B cell (primary cell): ENCODE results near the gene LGI4. TPM values are rescaled to one million over a fixed set of nuclear protein-coding genes. Genes with fewer than 3 reads are reported as not detected.

Experiments
- ATAC-seq: fragments of 200-7000 bp; cut with Tn5 transposase; one replicate; pipeline ENCODE4 v1.10.0; 2021; ENCODE audit warnings: low read depth, mild to moderate bottlenecking, moderate number of reproducible peaks, moderate library complexity
- CTCF ChIA-PET: fragments of 350-600 bp; sonication (Branson Sonifier 250); formaldehyde crosslinking; loops from one replicate; lab custom pipeline; 2021; ENCODE audit warnings: antibody characterized with exemption, inconsistent platforms; lab: Charles Lee
- POLR2A ChIA-PET: fragments of 350-600 bp; sonication (Branson Sonifier 250); formaldehyde crosslinking; loops from one replicate; lab custom pipeline; 2021; ENCODE audit warnings: antibody characterized with exemption; lab: Charles Lee
- DNase-seq: peaks from one replicate; pipeline ENCODE4 v3.0.0; 2013
- H2AFZ ChIP-seq: 2 replicates; pipeline ENCODE4 v1.6.1; 2012; ENCODE audit warnings: mild to moderate bottlenecking, low read depth, low read length; ENCODE audit not compliant: insufficient read depth, poor library complexity, severe bottlenecking
- H3K27ac ChIP-seq, 2 donors: 1 replicate in 1 of 2; 2 replicates in 1 of 2; pipeline ENCODE4 v1.5.1; 2012 to 2013; ENCODE audit warnings: low read length in 2 of 2, mild to moderate bottlenecking in 2 of 2, moderate library complexity in 1 of 2
- H3K27me3 ChIP-seq, 4 experiments: fragments of 200-600 bp in 1 of 4; sonication (generic) in 1 of 4; replicated peaks in 1 of 4; 1 replicate in 2 of 4; 2 replicates in 2 of 4; pipeline versions ENCODE4 v1.6.1 to v1.7.0; 2013 to 2016; ENCODE audit warnings: low read length in 3 of 4, mild to moderate bottlenecking in 2 of 4, mixed read lengths in 1 of 4, moderate library complexity in 1 of 4; ENCODE audit not compliant: insufficient read depth in 4 of 4, control insufficient read depth in 3 of 4; ENCODE audit errors: control extremely low read depth in 1 of 4
- H3K36me3 ChIP-seq, 2 experiments: replicated peaks in 1 of 2; 1 replicate in 1 of 2; 2 replicates in 1 of 2; pipeline versions ENCODE4 v1.6.1 to v1.7.1; 2013; ENCODE audit warnings: low read length in 1 of 2; ENCODE audit not compliant: insufficient read depth in 2 of 2, control insufficient read depth in 1 of 2; ENCODE audit errors: control extremely low read depth in 1 of 2, extremely low read depth in 1 of 2
- H3K4me1 ChIP-seq, 2 donors: fragments of 200-600 bp in 1 of 2; sonication (generic) in 1 of 2; 1 replicate in 1 of 2; 2 replicates in 1 of 2; pipeline versions ENCODE4 v1.5.1 to v1.6.1; 2013 to 2017; ENCODE audit warnings: low read length in 2 of 2; ENCODE audit not compliant: control insufficient read depth in 2 of 2, insufficient read depth in 2 of 2
- H3K4me2 ChIP-seq: replicated peaks from 2 replicates; pipeline ENCODE3; 2012; ENCODE audit warnings: mild to moderate bottlenecking, low read depth, low read length; ENCODE audit not compliant: poor library complexity, severe bottlenecking
- H3K4me3 ChIP-seq, 5 experiments: fragments of 200-600 bp in 1 of 5; sonication (generic) in 1 of 5; 1 replicate in 3 of 5; 2 replicates in 2 of 5; pipeline versions ENCODE4 v1.5.1 to v1.7.0; 2011 to 2016; ENCODE audit warnings: low read length in 4 of 5, mild to moderate bottlenecking in 4 of 5, low read depth in 2 of 5, control low read depth in 1 of 5, moderate library complexity in 1 of 5; ENCODE audit not compliant: insufficient read depth in 1 of 5; ENCODE audit errors: control extremely low read depth in 1 of 5, extremely low read depth in 1 of 5
- H3K79me2 ChIP-seq: fragments of 200-600 bp; sonication (generic); one replicate; pipeline ENCODE4 v1.6.0; 2016; ENCODE audit warnings: low read length; ENCODE audit not compliant: control insufficient read depth, insufficient read depth
- H3K9ac ChIP-seq: fragments of 200-600 bp; sonication (generic); 2 replicates; pipeline ENCODE4 v1.6.1; 2017; ENCODE audit warnings: mild to moderate bottlenecking, low read length, moderate library complexity
- H3K9me3 ChIP-seq, 3 donors: one replicate each; pipeline versions ENCODE4 v1.6.1 to v1.7.1; 2013; ENCODE audit warnings: low read length in 2 of 3; ENCODE audit not compliant: control insufficient read depth in 2 of 3, insufficient read depth in 1 of 3; ENCODE audit errors: control extremely low read depth in 1 of 3
- H4K20me1 ChIP-seq: 2 replicates; pipeline ENCODE4 v1.6.0; 2012; ENCODE audit warnings: mild to moderate bottlenecking, low read length; ENCODE audit not compliant: insufficient read depth, control insufficient read depth, poor library complexity, severe bottlenecking
- H3K27ac Mint-ChIP-seq: one replicate; pipeline ENCODE4 v1.8.0; 2021; ENCODE audit warnings: mixed read lengths
- H3K27me3 Mint-ChIP-seq: one replicate; pipeline ENCODE4 v1.8.0; 2021; ENCODE audit warnings: mixed read lengths
- H3K4me1 Mint-ChIP-seq: one replicate; pipeline ENCODE4 v1.8.0; 2021; ENCODE audit warnings: mixed read lengths
- H3K4me3 Mint-ChIP-seq: one replicate; pipeline ENCODE4 v1.8.0; 2021; ENCODE audit warnings: mixed read lengths
- H3K9me3 Mint-ChIP-seq: one replicate; pipeline ENCODE4 v1.8.0; 2022; ENCODE audit warnings: mixed read lengths; ENCODE audit not compliant: insufficient read depth
- CTCF ChIP-seq: fragments of 200-600 bp; IDR thresholded peaks from one replicate; pipeline ENCODE4 v1.8.0; 2022; ENCODE audit warnings: antibody characterized with exemption, mild to moderate bottlenecking
- EZH2 ChIP-seq: IDR thresholded peaks from 2 replicates; pipeline ENCODE4 v1.6.1; 2012; ENCODE audit warnings: borderline replicate concordance, low read depth, mild to moderate bottlenecking, moderate library complexity, low read length; ENCODE audit not compliant: insufficient read depth, poor library complexity, severe bottlenecking
- WGBS: methylation state at CpG from one replicate; pipeline ENCODE4 v1.1.5; 2013; ENCODE audit warnings: missing lambda C conversion rate; ENCODE audit not compliant: insufficient coverage; 5-methylcytosine and 5-hydroxymethylcytosine counted together
- intact Hi-C: fragments of 100-400 bp; cut with micrococcal nuclease; formaldehyde crosslinking; loops from one replicate; pipeline ENCODE4 v1.10.0; 2022
- polyA plus RNA-seq: library from polyadenylated mRNA; depleted of rRNA; stranded (reverse); fragments of >200 nt; gene quantifications from 2 replicates; pipeline ENCODE4 v1.2.3, GENCODE V29; 2012
- total RNA-seq, 2 donors: library from RNA; stranded (reverse); fragments of 120-200 nt in 1 of 2; gene quantifications; 1 replicate in 1 of 2; 2 replicates in 1 of 2; pipeline versions ENCODE4 v1.2.3 to v1.2.4, GENCODE V29; 2013 to 2022

Gene LGI4
- total and polyA plus RNA-seq, 2 donors (not counting 1 experiment from before 2014, with no cell fraction given), result 0.40 to 0.59 TPM

GRCh38 chr19:35149463-35149862 is 14.6 kb upstream of the LGI4 start:
- Histone ChIP-seq H3K9me3 (no peaks in the 10 kb centered on the region), H4K20me1 (no peaks in the 10 kb centered on the region), H3K4me1 (peaks cover 6 to 16% of the 10 kb centered on the region in 2 donors), H3K4me2 (no peak overlapping the region), H3K36me3 (no peaks in the 10 kb centered on the region), H3K4me3 (no peak overlapping the region), H3K27me3 (peaks cover 0 to 3% (median 0%) of the 10 kb centered on the region in 4 experiments), H3K79me2 (peaks cover 14% of the 10 kb centered on the region), H2AFZ (no peak overlapping the region), H3K9ac (no peak overlapping the region), H3K27ac (no peak overlapping the region)
- H3K27me3 Mint-ChIP-seq, result no peaks in the 10 kb centered on the region
- CTCF ChIA-PET, result interaction anchor here (1.1 to 6.6 kb wide), 2 partner anchors 7 to 90 kb away, joined by 3 to 77 read pairs; partner anchors contain the start of gene FXYD7
- ATAC-seq, result no peak
- H3K27ac Mint-ChIP-seq, result no peak overlapping the region
- intact Hi-C loops, result loop anchor here (10.0 kb wide), 2 partner anchors 175 to 345 kb away; partner anchors contain the start of genes CD22 and KRTDAP
- H3K9me3 Mint-ChIP-seq, result no peaks in the 10 kb centered on the region
- no peak for TF ChIP-seq EZH2
- no peak for TF ChIP-seq CTCF
- no peak overlapping the region for H3K4me3 Mint-ChIP-seq
- POLR2A ChIA-PET, result no interaction called here
- H3K4me1 Mint-ChIP-seq, result peaks cover 20% of the 10 kb centered on the region
- DNase-seq, result no peak
- WGBS, result 100% methylated on average over 1 of the region's 3 CpGs

- no peaks in the 10 kb centered on the region for H3K36me3 ChIP-seq
- POLR2A ChIA-PET, result no interaction called here
- H3K27ac Mint-ChIP-seq, result no peak overlapping the region
Observed at GRCh38 chr19:35146746-35147459, 12.0 kb upstream of the LGI4 start.

More at GRCh38 chr19:35146746-35147459, 12.0 kb upstream of the LGI4 start:
- TF ChIP-seq CTCF (no peak), EZH2 (no peak)
- Histone ChIP-seq H3K4me2 (no peak overlapping the region), H2AFZ (no peak overlapping the region), H3K27ac (no peak overlapping the region), H3K79me2 (no peaks in the 10 kb centered on the region), H3K4me3 (no peak overlapping the region), H3K9me3 (no peaks in the 10 kb centered on the region), H3K9ac (no peak overlapping the region), H4K20me1 (no peaks in the 10 kb centered on the region), H3K27me3 (peaks cover 0 to 10% (median 3%) of the 10 kb centered on the region in 4 experiments), H3K4me1 (peaks cover 16 to 21% of the 10 kb centered on the region in 2 donors)
- Mint-ChIP-seq H3K9me3 (no peaks in the 10 kb centered on the region), H3K4me1 (peaks cover 22% of the 10 kb centered on the region), H3K4me3 (no peak overlapping the region), H3K27me3 (no peaks in the 10 kb centered on the region)
- intact Hi-C loops, result loop anchor here (10.0 kb wide), 2 partner anchors 178 to 348 kb away; partner anchors contain the start of genes CD22 and KRTDAP
- CTCF ChIA-PET, result interaction anchor here (1.0 to 6.1 kb wide), 3 partner anchors 16 to 70 kb away, joined by 3 to 64 read pairs (median 3); no protein-coding TSS in a partner anchor
- ATAC-seq, result no peak
- no peak for DNase-seq
- WGBS, result 76% methylated on average over 3 of the region's 7 CpGs
